Testis (tissue), 3 donors: ENCODE results near the gene C1RL. TPM values are rescaled to one million over a fixed set of nuclear protein-coding genes. Genes with fewer than 3 reads are reported as not detected.

Experiments
- DNase-seq: peaks from one replicate; pipeline ENCODE4 v3.0.0-alpha.2; 2019
- H3K27ac ChIP-seq, 2 donors: fragments of 200-600 bp; sonication (generic); one replicate each; pipeline ENCODE4 v1.5.1; 2019
- H3K27me3 ChIP-seq: fragments of 200-600 bp; sonication (generic); one replicate; pipeline ENCODE4 v1.5.1; 2019
- H3K36me3 ChIP-seq: fragments of 200-600 bp; sonication (generic); one replicate; pipeline ENCODE4 v1.5.1; 2017; ENCODE audit warnings: low read depth; ENCODE audit errors: missing control alignments
- H3K4me1 ChIP-seq: fragments of 200-600 bp; sonication (generic); one replicate; pipeline ENCODE4 v1.5.1; 2019
- H3K4me3 ChIP-seq, 2 donors: fragments of 200-600 bp; sonication (generic); one replicate each; pipeline ENCODE4 v1.5.1; 2017 to 2019
- H3K9me3 ChIP-seq: fragments of 200-600 bp; sonication (generic); one replicate; pipeline ENCODE4 v1.5.1; 2017
- CTCF ChIP-seq, 3 experiments: fragments of 450-650 bp in 2 of 3; fragments of 200-600 bp in 1 of 3; sonication (generic) in 1 of 3; IDR thresholded peaks; one replicate each; pipeline ENCODE4 v1.5.1; 2016 to 2019; ENCODE audit warnings: antibody characterized with exemption in 3 of 3, mild to moderate bottlenecking in 2 of 3, moderate library complexity in 1 of 3
- POLR2A ChIP-seq: fragments of 450-650 bp; IDR thresholded peaks from one replicate; pipeline ENCODE4 v1.6.1; 2017; ENCODE audit warnings: antibody characterized with exemption, mild to moderate bottlenecking, moderate library complexity
- WGBS, 2 donors: methylation state at CpG; one replicate each; pipeline ENCODE4 v1.1.5; 2018; 5-methylcytosine and 5-hydroxymethylcytosine counted together
- intact Hi-C: fragments of 100-400 bp; cut with DNase I; formaldehyde crosslinking; loops from one replicate; pipeline ENCODE4 v1.15.1; 2023; ENCODE audit warnings: low total_unique reads
- polyA plus RNA-seq: library from polyadenylated mRNA; stranded (reverse); fragments of 350-450 nt; fragmentation: Illumina TruSeq; extraction: RNeasy Lipid Tissue Mini Kit (QIAGEN cat#74804); gene quantifications from one replicate; pipeline ENCODE4 v1.2.3, GENCODE V29; 2014; ENCODE audit warnings: low read depth, low replicate concordance; ENCODE audit not compliant: insufficient read depth
- total RNA-seq, 2 donors: library from RNA; depleted of rRNA; stranded (reverse); fragments of >200 nt; gene quantifications; one replicate each; pipeline ENCODE4 v1.2.3, GENCODE V29; 2016

C1RL gene
- total and polyA plus RNA-seq, 3 donors from 2014 or later = 19.8 to 31.8 (median 23.9) TPM

DNA sequence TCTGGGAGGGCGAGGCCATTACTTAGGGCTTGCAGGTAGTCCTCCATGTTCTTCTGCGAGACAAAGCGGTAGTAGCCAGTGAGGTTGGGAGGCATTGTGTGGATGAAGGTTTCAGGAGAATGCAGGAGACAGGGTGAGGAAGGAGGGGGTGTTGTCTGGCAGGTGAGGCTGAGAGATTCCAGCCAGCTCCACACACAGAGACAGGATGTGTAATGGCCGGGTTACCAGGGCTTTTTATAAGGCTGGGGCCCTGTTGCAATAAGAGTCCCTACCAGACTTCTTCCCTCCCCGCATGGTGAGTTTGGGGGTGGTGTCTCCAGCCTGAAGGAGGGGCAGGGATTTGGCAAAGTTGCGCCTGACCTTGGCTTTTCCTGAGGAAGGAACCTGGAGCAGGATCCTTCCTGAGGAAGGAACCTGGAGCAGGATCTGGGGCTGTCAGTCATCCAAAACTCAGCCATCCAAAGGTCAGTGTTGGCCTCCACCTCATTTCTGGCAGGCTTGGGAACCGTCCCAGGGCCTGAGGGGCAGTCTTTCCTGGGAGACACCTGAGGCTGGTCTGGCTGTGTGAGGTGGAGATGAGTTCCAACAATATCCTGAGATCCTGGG is 19.8 kb upstream of the C1RL start, which contains the start of gene RBP5:
TSS of gene RBP5 (minus strand) at position 209 of the 606 bp plus-strand sequence. CDS start at position 95, 114 bp downstream.
- TF ChIP-seq CTCF (IDR thresholded peaks at IDR 0.05) = no peak
- TF ChIP-seq POLR2A = no peak
- no peak for DNase-seq
- Histone ChIP-seq H3K9me3 (no peaks in the 10 kb centered on the region), H3K27me3 (no peaks in the 10 kb centered on the region), H3K36me3 (no peaks in the 10 kb centered on the region), H3K27ac (peak within 1 kb of the TSS; percentile 24 to 82), H3K4me1 (peaks cover 19% of the 10 kb centered on the region), H3K4me3 (peak within 1 kb of the TSS; percentile 57 to 73)
- 61 to 67% methylated on average over 6 to 7 of the region's 7 CpGs for WGBS, 2 donors
- intact Hi-C loops = no loop called here

- WGBS, 2 donors = 81 to 87% methylated on average over 17 of the region's 17 CpGs
- Histone ChIP-seq H3K4me3 (no peak overlapping the region), H3K27ac (peak overlapping the region in 1 of 2 donors; percentile 30)
Measured at GRCh38 chr12:7127916-7128626, 19.1 kb upstream of the C1RL start.

DNA sequence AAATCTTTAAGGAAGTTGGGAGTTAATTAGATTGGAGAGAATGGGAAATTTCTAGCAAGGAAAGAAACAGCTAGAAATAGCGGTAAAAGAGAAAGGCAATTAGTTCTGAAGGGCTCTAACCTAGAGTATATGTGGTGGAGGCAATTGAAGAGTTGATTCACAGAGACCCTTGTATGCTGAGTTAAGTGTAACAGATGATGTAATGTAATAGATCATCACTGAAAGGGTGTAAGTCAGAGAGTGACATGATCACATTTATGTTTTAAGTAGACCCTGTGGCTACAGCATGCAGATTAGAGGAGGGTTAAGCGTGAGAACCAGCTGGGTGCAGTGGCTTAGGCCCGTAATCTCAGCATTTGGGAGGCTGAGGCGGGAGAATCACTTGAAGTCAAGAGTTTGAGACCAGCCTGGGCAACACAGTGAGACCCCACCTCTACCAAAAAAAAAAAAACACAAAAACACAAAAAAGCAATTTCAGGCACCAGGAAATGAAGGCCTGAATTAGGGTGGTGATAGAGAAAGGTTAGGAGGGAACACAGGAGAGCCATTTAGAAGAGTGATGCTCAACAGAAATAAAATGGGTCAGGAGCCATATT is 16.7 kb upstream of the C1RL start:
- intact Hi-C loops = no loop called here
- no peak for DNase-seq
- no peaks in the 10 kb centered on the region for H3K27me3 ChIP-seq
- TF ChIP-seq CTCF (IDR thresholded peaks at IDR 0.05) (no peak), POLR2A (no peak)
- 68 to 96% methylated on average over 4 of the region's 4 CpGs for WGBS, 2 donors
- H3K4me1 ChIP-seq = peaks cover 30% of the 10 kb centered on the region
- H3K4me3 ChIP-seq = no peak overlapping the region
- H3K9me3 ChIP-seq = no peaks in the 10 kb centered on the region
- no peaks in the 10 kb centered on the region for H3K36me3 ChIP-seq
- H3K27ac ChIP-seq = no peak overlapping the region

More at GRCh38 chr12:7127916-7128626, 19.1 kb upstream of the C1RL start:
- no peak for DNase-seq
- no peaks in the 10 kb centered on the region for H3K36me3 ChIP-seq
- no peak for TF ChIP-seq CTCF (IDR thresholded peaks at IDR 0.05)
- no peak for TF ChIP-seq POLR2A
- no peaks in the 10 kb centered on the region for H3K27me3 ChIP-seq
- peaks cover 26% of the 10 kb centered on the region for H3K4me1 ChIP-seq
- intact Hi-C loops = no loop called here
- no peaks in the 10 kb centered on the region for H3K9me3 ChIP-seq

DNA sequence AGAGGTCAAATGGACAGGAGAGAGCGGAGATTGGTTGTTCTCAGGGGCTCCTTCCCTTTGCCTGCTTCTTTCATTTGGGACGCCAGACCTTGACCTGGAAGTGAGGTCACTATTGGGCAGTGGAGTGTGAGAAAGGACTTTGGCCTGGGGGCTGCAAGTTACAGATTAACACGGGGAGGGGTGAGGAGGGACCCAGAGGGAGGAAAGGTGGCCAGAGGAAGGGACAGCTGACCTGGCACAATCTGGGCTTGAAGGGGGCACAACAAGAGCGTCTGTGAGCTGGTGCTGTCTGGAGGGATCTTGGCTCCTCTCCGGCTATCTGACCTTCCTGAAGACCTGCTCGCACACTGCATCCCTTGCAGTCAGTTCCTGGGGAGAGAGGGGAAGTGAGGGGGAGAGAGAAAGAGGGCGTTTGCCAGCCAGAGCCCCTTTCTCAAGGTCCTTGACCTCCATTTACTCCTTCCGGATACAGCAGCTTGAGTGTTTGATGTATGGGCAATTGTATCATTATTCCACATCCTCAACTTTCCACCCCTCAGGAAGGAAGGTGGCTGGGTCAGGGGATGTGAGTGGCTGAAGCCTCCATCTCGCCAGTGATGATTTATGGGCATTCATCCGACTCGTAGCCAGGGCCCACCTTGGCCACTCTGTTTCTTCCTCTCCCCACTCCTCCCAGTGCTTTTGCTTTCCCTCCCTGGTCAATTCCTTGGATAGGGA is 14.9 kb upstream of the C1RL start:
- Histone ChIP-seq H3K36me3 (no peaks in the 10 kb centered on the region), H3K4me3 (no peak overlapping the region), H3K27ac (peak overlapping the region; percentile 58 to 63), H3K4me1 (peaks cover 20% of the 10 kb centered on the region), H3K27me3 (no peaks in the 10 kb centered on the region), H3K9me3 (no peaks in the 10 kb centered on the region)
- no peak for TF ChIP-seq CTCF (IDR thresholded peaks at IDR 0.05)
- no peak for TF ChIP-seq POLR2A
- intact Hi-C loops = no loop called here
- WGBS, 2 donors = 43 to 61% methylated on average over 11 of the region's 11 CpGs
- DNase-seq = no peak
